Measurements from ENCODE around the gene DAZ1.
"Not testable (repeated sequence)": the region's sequence is repeated elsewhere in the genome, so short reads cannot be mapped to it uniquely, and the experiment has no call there.

Gene DAZ1

GRCh38 chrY:23198908-23199307 lies at the start of gene DAZ1:
Gene DAZ1 (minus strand): TSS chrY:23199008. CDS start chrY:23198800, 208 bp downstream.
- not testable (repeated sequence) for H3K4me3 ChIP-seq (ENCODE audit: low read length); DNase-seq (ENCODE audit: low read depth)

- DNase-seq (ENCODE audit: low read depth); H3K4me3 ChIP-seq (ENCODE audit: low read length): not testable (repeated sequence)
Observed at GRCh38 chrY:23219233-23219632, 20.4 kb upstream of the DAZ1 start, which contains the start of gene DAZ2. Gene DAZ2 (plus strand): TSS chrY:23219533. CDS start chrY:23219741, 208 bp downstream.

- not testable (repeated sequence) for H3K4me3 ChIP-seq (ENCODE audit: low read length); DNase-seq (ENCODE audit: low read depth)
Observed at GRCh38 chrY:23210681-23211080, 11.9 kb upstream of the DAZ1 start.

- not testable (repeated sequence) for DNase-seq (ENCODE audit: low read depth); H3K4me3 ChIP-seq (ENCODE audit: low read length)
Observed at GRCh38 chrY:23209802-23210495, 11.1 kb upstream of the DAZ1 start.

- not testable (repeated sequence) for DNase-seq (ENCODE audit: low read depth); H3K4me3 ChIP-seq (ENCODE audit: low read length)
Observed at GRCh38 chrY:23207455-23207854, 8.6 kb upstream of the DAZ1 start.
